PC-9 (cell line): ENCODE results near the gene PTPN6.

ENCODE experiments used
- CTCF ChIP-seq: fragments of 200-600 bp; sonication (generic); conservative IDR thresholded peaks from 2 replicates; pipeline ENCODE4 v1.6.1; 2017; ENCODE audit warnings: mixed run types, antibody characterized with exemption, mild to moderate bottlenecking, moderate library complexity
- EZH2 ChIP-seq: fragments of 200-600 bp; sonication (generic); IDR thresholded peaks from 2 replicates; pipeline ENCODE4 v1.8.0; 2017; ENCODE audit warnings: antibody characterized with exemption, low read depth

GRCh38 chr12:6939191-6939540 lies 12.0 kb upstream of the PTPN6 start:
- TF ChIP-seq CTCF = no peak
- TF ChIP-seq EZH2 = no peak
